GM12864 (cell line): Measurements from ENCODE around the gene LRP6.

Experiments
- DNase-seq: peaks from one replicate; pipeline ENCODE4 v3.0.0-alpha.2; 2011; ENCODE audit warnings: low read depth
- H3K4me3 ChIP-seq: 2 replicates; pipeline ENCODE4 v1.5.1; 2011; ENCODE audit warnings: mild to moderate bottlenecking, low read depth, low read length, control low read depth
- CTCF ChIP-seq: IDR thresholded peaks from 2 replicates; pipeline ENCODE4 v1.5.1; 2011; ENCODE audit warnings: low read depth, mild to moderate bottlenecking, moderate library complexity, low read length, control low read depth, inconsistent platforms; ENCODE audit errors: missing control alignments

Gene LRP6

GRCh38 chr12:12185414-12185813 lies 81.4 kb downstream of the LRP6 start:
- no peak for DNase-seq
- no peak for TF ChIP-seq CTCF
- no peak overlapping the region for H3K4me3 ChIP-seq

- no peak for TF ChIP-seq CTCF
- no peak overlapping the region for H3K4me3 ChIP-seq
- DNase-seq: no peak
These were observed 84.0 kb downstream of the LRP6 start for GRCh38 chr12:12182703-12183365.

GRCh38 chr12:12181511-12181910 lies 85.3 kb downstream of the LRP6 start:
- no peak for TF ChIP-seq CTCF
- H3K4me3 ChIP-seq: no peak overlapping the region
- no peak for DNase-seq

- no peak for TF ChIP-seq CTCF
- DNase-seq: no peak
- H3K4me3 ChIP-seq: no peak overlapping the region
These were observed 86.3 kb downstream of the LRP6 start for GRCh38 chr12:12180575-12180974.

GRCh38 chr12:12180136-12180535 lies 86.7 kb downstream of the LRP6 start:
- no peak for TF ChIP-seq CTCF
- no peak overlapping the region for H3K4me3 ChIP-seq
- DNase-seq: no peak

GRCh38 chr12:12178559-12178958 lies 88.3 kb downstream of the LRP6 start:
- DNase-seq: no peak
- no peak for TF ChIP-seq CTCF
- no peak overlapping the region for H3K4me3 ChIP-seq

GRCh38 chr12:12176402-12176801 lies 90.4 kb downstream of the LRP6 start:
- no peak overlapping the region for H3K4me3 ChIP-seq
- DNase-seq: no peak
- no peak for TF ChIP-seq CTCF
